IPS DF 6.9 (cell line): ENCODE results near the gene ITGB8.
A peak's percentile ranks its signal among the peaks of the same experiment; 100 is the strongest.

Experiments
- DNase-seq: peaks from one replicate; pipeline ENCODE4 v3.0.0-alpha.2; 2013; ENCODE audit warnings: low read depth, low spot score
- H3K27ac ChIP-seq: one replicate; pipeline ENCODE4 v1.5.1; 2013; ENCODE audit warnings: low read length, control low read depth
- H3K27me3 ChIP-seq: 2 replicates; pipeline ENCODE4 v1.6.1; 2013; ENCODE audit warnings: mild to moderate bottlenecking, low read length; ENCODE audit not compliant: control insufficient read depth, insufficient read depth
- H3K36me3 ChIP-seq: 2 replicates; pipeline ENCODE4 v1.6.1; 2013; ENCODE audit warnings: low read length; ENCODE audit not compliant: control insufficient read depth, insufficient read depth
- H3K4me1 ChIP-seq: 2 replicates; pipeline ENCODE4 v1.6.1; 2013; ENCODE audit warnings: low read length; ENCODE audit not compliant: control insufficient read depth, insufficient read depth
- H3K4me3 ChIP-seq: 2 replicates; pipeline ENCODE4 v1.5.1; 2013; ENCODE audit warnings: mild to moderate bottlenecking, low read length
- H3K9me3 ChIP-seq: 2 replicates; pipeline ENCODE4 v1.6.1; 2013; ENCODE audit warnings: low read length, inconsistent platforms; ENCODE audit not compliant: control insufficient read depth, insufficient read depth
- WGBS: extraction: QIAGEN DNeasy Blood & Tissue Kit; methylation state at CpG from one replicate; pipeline ENCODE4 v1.1.7; 2013; ENCODE audit warnings: mixed read lengths, missing lambda C conversion rate; ENCODE audit not compliant: insufficient read length, insufficient coverage; 5-methylcytosine and 5-hydroxymethylcytosine counted together

Gene ITGB8

GRCh38 chr7:20330239-20330927, at the start of gene ITGB8:
ITGB8 (plus strand) TSS chr7:20330900; CDS start chr7:20331807, 907 bp downstream.
- no peaks in the 10 kb centered on the region for H3K4me1 ChIP-seq
- H3K27ac ChIP-seq, result no peak within 1 kb of the TSS
- no peak for DNase-seq
- no CpG with 5 or more reads among the region's 50 CpGs for WGBS
- no peaks in the 10 kb centered on the region for H3K27me3 ChIP-seq
- H3K9me3 ChIP-seq, result no peaks in the 10 kb centered on the region
- H3K36me3 ChIP-seq, result no peaks in the 10 kb centered on the region
- peak within 1 kb of the TSS; percentile 78; the same call in 1 of the 2 replicates for H3K4me3 ChIP-seq

GRCh38 chr7:20282959-20283358, 47.7 kb upstream of the ITGB8 start:
- no peaks in the 10 kb centered on the region for H3K4me1 ChIP-seq
- no peaks in the 10 kb centered on the region for H3K9me3 ChIP-seq
- no CpG with 5 or more reads among the region's 1 CpG for WGBS
- no peak for DNase-seq
- no peaks in the 10 kb centered on the region for H3K36me3 ChIP-seq
- no peak overlapping the region for H3K4me3 ChIP-seq
- no peak overlapping the region for H3K27ac ChIP-seq
- H3K27me3 ChIP-seq, result no peaks in the 10 kb centered on the region

GRCh38 chr7:20283385-20283784, 47.3 kb upstream of the ITGB8 start:
- no peak overlapping the region for H3K4me3 ChIP-seq
- no CpG with 5 or more reads among the region's 2 CpGs for WGBS
- no peak overlapping the region for H3K27ac ChIP-seq
- DNase-seq, result no peak
- no peaks in the 10 kb centered on the region for H3K9me3 ChIP-seq
- H3K4me1 ChIP-seq, result no peaks in the 10 kb centered on the region
- H3K36me3 ChIP-seq, result no peaks in the 10 kb centered on the region
- H3K27me3 ChIP-seq, result no peaks in the 10 kb centered on the region

GRCh38 chr7:20284003-20284770, 46.5 kb upstream of the ITGB8 start:
- Histone ChIP-seq H3K36me3 (no peaks in the 10 kb centered on the region), H3K4me3 (no peak overlapping the region), H3K27ac (no peak overlapping the region)

GRCh38 chr7:20284771-20285143, 45.9 kb upstream of the ITGB8 start:
- Histone ChIP-seq H3K9me3 (no peaks in the 10 kb centered on the region), H3K27ac (no peak overlapping the region), H3K4me1 (no peaks in the 10 kb centered on the region), H3K27me3 (no peaks in the 10 kb centered on the region), H3K36me3 (no peaks in the 10 kb centered on the region), H3K4me3 (no peak overlapping the region)
- DNase-seq, result no peak

More at GRCh38 chr7:20284003-20284770, 46.5 kb upstream of the ITGB8 start:
- H3K9me3 ChIP-seq, result no peaks in the 10 kb centered on the region
- no peaks in the 10 kb centered on the region for H3K4me1 ChIP-seq
- no peak for DNase-seq
- no peaks in the 10 kb centered on the region for H3K27me3 ChIP-seq
- WGBS, result no CpG with 5 or more reads among the region's 3 CpGs

GRCh38 chr7:20287317-20287716, 43.4 kb upstream of the ITGB8 start:
- no peak for DNase-seq
- no CpG with 5 or more reads among the region's 2 CpGs for WGBS
- H3K36me3 ChIP-seq, result no peaks in the 10 kb centered on the region
- no peaks in the 10 kb centered on the region for H3K4me1 ChIP-seq
- H3K27ac ChIP-seq, result no peak overlapping the region
- H3K9me3 ChIP-seq, result no peaks in the 10 kb centered on the region
- no peaks in the 10 kb centered on the region for H3K27me3 ChIP-seq
- no peak overlapping the region for H3K4me3 ChIP-seq

GRCh38 chr7:20288036-20288435, 42.7 kb upstream of the ITGB8 start:
- H3K4me1 ChIP-seq, result no peaks in the 10 kb centered on the region
- WGBS, result no CpG with 5 or more reads among the region's 2 CpGs
- no peaks in the 10 kb centered on the region for H3K27me3 ChIP-seq
- no peak overlapping the region for H3K27ac ChIP-seq
- H3K4me3 ChIP-seq, result no peak overlapping the region
- DNase-seq, result no peak
- no peaks in the 10 kb centered on the region for H3K9me3 ChIP-seq
- H3K36me3 ChIP-seq, result no peaks in the 10 kb centered on the region

GRCh38 chr7:20290505-20291111, 40.1 kb upstream of the ITGB8 start:
- no peaks in the 10 kb centered on the region for H3K36me3 ChIP-seq
- H3K9me3 ChIP-seq, result no peaks in the 10 kb centered on the region
- no peaks in the 10 kb centered on the region for H3K27me3 ChIP-seq
- no peak overlapping the region for H3K27ac ChIP-seq
- no peak for DNase-seq
- no peak overlapping the region for H3K4me3 ChIP-seq
- H3K4me1 ChIP-seq, result no peaks in the 10 kb centered on the region
- no CpG with 5 or more reads among the region's 3 CpGs for WGBS

- no peak for DNase-seq
- Histone ChIP-seq H3K36me3 (no peaks in the 10 kb centered on the region), H3K27me3 (no peaks in the 10 kb centered on the region), H3K9me3 (no peaks in the 10 kb centered on the region), H3K27ac (no peak overlapping the region), H3K4me3 (no peak overlapping the region), H3K4me1 (no peaks in the 10 kb centered on the region)
- WGBS, result no CpG with 5 or more reads among the region's 3 CpGs
Measured at GRCh38 chr7:20293336-20293735, 37.4 kb upstream of the ITGB8 start.

- WGBS, result no CpG with 5 or more reads among the region's 3 CpGs
- Histone ChIP-seq H3K27ac (no peak overlapping the region), H3K4me1 (no peaks in the 10 kb centered on the region), H3K27me3 (no peaks in the 10 kb centered on the region), H3K9me3 (no peaks in the 10 kb centered on the region), H3K36me3 (no peaks in the 10 kb centered on the region), H3K4me3 (no peak overlapping the region)
- DNase-seq, result no peak
Measured at GRCh38 chr7:20296444-20296843, 34.3 kb upstream of the ITGB8 start.
